Uterus (tissue), 4 donors: ENCODE results near the gene OAS2. TPM values are rescaled to one million over a fixed set of nuclear protein-coding genes. Genes with fewer than 3 reads are reported as not detected.

Experiments used
- DNase-seq, 2 donors: peaks; one replicate each; pipeline ENCODE4 v3.0.0-alpha.2; 2019 to 2020
- H3K27ac ChIP-seq, 2 donors: fragments of 200-600 bp; sonication (generic); 1 replicate in 1 of 2; 2 replicates in 1 of 2; pipeline ENCODE4 v1.5.1; 2016 to 2018
- H3K27me3 ChIP-seq, 2 donors: fragments of 200-600 bp; sonication (generic); one replicate each; pipeline ENCODE4 v1.5.1; 2018 to 2019; ENCODE audit warnings: control low read depth in 1 of 2
- H3K36me3 ChIP-seq, 2 donors: fragments of 200-600 bp; sonication (generic); one replicate each; pipeline ENCODE4 v1.5.1; 2019; ENCODE audit warnings: control low read depth in 1 of 2
- H3K4me1 ChIP-seq, 2 donors: fragments of 200-600 bp; sonication (generic); one replicate each; pipeline ENCODE4 v1.5.1; 2018 to 2019; ENCODE audit warnings: control low read depth in 1 of 2
- H3K4me3 ChIP-seq, 2 donors: fragments of 200-600 bp; sonication (generic); 1 replicate in 1 of 2; 2 replicates in 1 of 2; pipeline ENCODE4 v1.5.1; 2018 to 2019; ENCODE audit warnings: mild to moderate bottlenecking in 1 of 2
- H3K9me3 ChIP-seq, 2 donors: fragments of 200-600 bp; sonication (generic); one replicate each; pipeline ENCODE4 v1.5.1; 2019; ENCODE audit warnings: control low read depth in 1 of 2
- CTCF ChIP-seq, 4 experiments: fragments of 200-600 bp in 2 of 4; fragments of 450-650 bp in 2 of 4; sonication (generic) in 2 of 4; IDR thresholded peaks; one replicate each; pipeline ENCODE4 v1.5.1; 2016 to 2019; ENCODE audit warnings: antibody characterized with exemption in 4 of 4, mild to moderate bottlenecking in 2 of 4, moderate library complexity in 1 of 4
- POLR2A ChIP-seq, 2 donors: fragments of 450-650 bp; IDR thresholded peaks; one replicate each; pipeline ENCODE4 v1.6.1; 2016; ENCODE audit warnings: antibody characterized with exemption in 2 of 2, mild to moderate bottlenecking in 1 of 2, moderate library complexity in 1 of 2
- intact Hi-C: fragments of 100-400 bp; cut with DNase I; formaldehyde crosslinking; loops from one replicate; pipeline ENCODE4 v1.15.1; 2023; ENCODE audit warnings: low total_unique reads
- total RNA-seq, 4 donors: library from RNA; depleted of rRNA in 3 of 4; stranded (reverse); fragments of >200 nt in 3 of 4; gene quantifications; one replicate each; pipeline versions ENCODE4 v1.1.0 to v1.2.4, GENCODE V29; 2014 to 2023
- donor health status: DM: yes; HTN: yes; CAD: no.

OAS2 gene
- total RNA-seq, 4 donors from 2014 or later: 0.59 to 18.1 (median 6.1) TPM

GRCh38 chr12:113044516-113044915 is 66.2 kb downstream of the OAS2 start:
- DNase-seq: no peak
- intact Hi-C loops: no loop called here
- Histone ChIP-seq H3K36me3 (no peaks in the 10 kb centered on the region), H3K9me3 (no peaks in the 10 kb centered on the region), H3K27me3 (no peaks in the 10 kb centered on the region), H3K4me1 (no peaks in the 10 kb centered on the region), H3K4me3 (no peak overlapping the region), H3K27ac (no peak overlapping the region)
- TF ChIP-seq POLR2A (IDR thresholded peaks at IDR 0.05) (no peak), CTCF (IDR thresholded peaks at IDR 0.05) (no peak)

- H3K4me1 ChIP-seq: no peaks in the 10 kb centered on the region
- H3K27ac ChIP-seq: no peak overlapping the region
- H3K36me3 ChIP-seq: no peaks in the 10 kb centered on the region
- DNase-seq: no peak
- no peak overlapping the region for H3K4me3 ChIP-seq
- TF ChIP-seq POLR2A (IDR thresholded peaks at IDR 0.05) (no peak), CTCF (IDR thresholded peaks at IDR 0.05) (peak; percentile 50 to 77 (median 62))
- H3K27me3 ChIP-seq: no peaks in the 10 kb centered on the region
- intact Hi-C loops: no loop called here
- H3K9me3 ChIP-seq: no peaks in the 10 kb centered on the region
Observed at GRCh38 chr12:113048716-113049127, 70.4 kb downstream of the OAS2 start.

- Histone ChIP-seq H3K4me1 (no peaks in the 10 kb centered on the region), H3K9me3 (no peaks in the 10 kb centered on the region), H3K36me3 (no peaks in the 10 kb centered on the region), H3K27me3 (no peaks in the 10 kb centered on the region), H3K27ac (no peak overlapping the region), H3K4me3 (no peak overlapping the region)
- TF ChIP-seq POLR2A (IDR thresholded peaks at IDR 0.05) (no peak), CTCF (IDR thresholded peaks at IDR 0.05) (no peak)
- no peak for DNase-seq
- intact Hi-C loops: no loop called here
Observed at GRCh38 chr12:113049976-113050742, 71.8 kb downstream of the OAS2 start.

DNA sequence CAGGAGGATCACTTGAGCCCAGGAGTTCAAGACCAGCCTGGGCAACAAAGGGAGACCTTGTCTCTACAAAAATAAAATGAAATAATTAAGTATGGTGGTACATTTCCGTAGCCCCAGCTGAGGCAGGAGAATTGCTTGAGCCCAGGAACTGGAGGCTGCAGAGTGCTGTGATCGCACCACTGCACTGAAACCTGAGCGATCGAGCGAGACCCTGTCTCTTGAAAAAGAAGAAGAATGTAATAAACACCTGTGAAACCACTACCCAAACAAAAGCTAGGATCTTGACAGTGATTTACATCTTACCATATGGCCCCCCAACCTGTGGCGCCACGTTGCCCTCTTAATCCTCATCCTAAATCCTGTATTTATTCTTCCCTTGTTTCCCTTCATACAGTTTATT is 72.5 kb downstream of the OAS2 start:
- Histone ChIP-seq H3K27ac (no peak overlapping the region), H3K36me3 (no peaks in the 10 kb centered on the region), H3K27me3 (no peaks in the 10 kb centered on the region), H3K4me3 (no peak overlapping the region), H3K9me3 (no peaks in the 10 kb centered on the region), H3K4me1 (no peaks in the 10 kb centered on the region)
- no peak for DNase-seq
- intact Hi-C loops: no loop called here
- TF ChIP-seq POLR2A (IDR thresholded peaks at IDR 0.05): no peak
- no peak for TF ChIP-seq CTCF (IDR thresholded peaks at IDR 0.05)

DNA sequence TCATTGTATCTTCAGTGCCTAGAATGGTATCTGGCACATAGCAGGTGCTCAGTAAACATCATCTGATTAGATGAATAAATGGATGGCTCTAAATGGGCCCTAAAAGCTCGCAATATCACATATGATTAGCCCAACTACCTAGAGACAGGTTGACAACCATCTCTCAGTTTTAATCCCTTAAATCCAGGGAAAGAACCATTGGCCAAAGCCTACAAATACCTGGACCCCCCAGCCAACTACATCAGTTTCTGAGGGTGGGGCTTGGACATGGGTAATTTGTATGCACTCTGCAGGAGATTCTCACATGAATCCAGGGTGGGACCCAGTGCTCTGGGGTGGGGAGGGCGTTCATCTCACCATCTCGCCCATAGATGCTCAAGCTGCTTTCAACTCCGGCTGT is 73.4 kb downstream of the OAS2 start:
- intact Hi-C loops: no loop called here
- TF ChIP-seq POLR2A (IDR thresholded peaks at IDR 0.05): no peak
- no peak for TF ChIP-seq CTCF (IDR thresholded peaks at IDR 0.05)

More for the DNA sequence above, 73.4 kb downstream of the OAS2 start:
- H3K4me3 ChIP-seq: no peak overlapping the region
- no peak overlapping the region for H3K27ac ChIP-seq
- H3K9me3 ChIP-seq: no peaks in the 10 kb centered on the region
- no peaks in the 10 kb centered on the region for H3K36me3 ChIP-seq
- no peak for DNase-seq
- peaks cover 0 to 4% of the 10 kb centered on the region in 2 donors for H3K4me1 ChIP-seq
- no peaks in the 10 kb centered on the region for H3K27me3 ChIP-seq
